Endothelial cell of umbilical vein (primary cell): ENCODE data around the gene CARD10. TPM values are rescaled to one million over a fixed set of nuclear protein-coding genes. Genes with fewer than 3 reads are reported as not detected.

Source experiments
- polyA plus RNA-seq, 4 experiments: library from polyadenylated mRNA; depleted of rRNA in 3 of 4; stranded (reverse) in 3 of 4; unstranded in 1 of 4; fragments of >200 nt; gene quantifications; 2 replicates each; pipeline versions ENCODE4 v1.2.1 to v1.2.3, GENCODE V29; 2011 to 2012; ENCODE audit warnings: missing spikeins in 1 of 4
- total RNA-seq: library from RNA; stranded (reverse); gene quantifications from 2 replicates; pipeline ENCODE4 v1.2.3, GENCODE V29; 2021

The CARD10 gene
- total and polyA plus RNA-seq, 2 donors (not counting 3 experiments of a cell fraction or from before 2014, with no cell fraction given): 36.1 to 39.5 TPM

Other genes starting within 250 kb of the CARD10 start
- gene CYTH4, start 236.9 kb downstream of the CARD10 start, total RNA-seq: not detected in 2 replicates
- gene CYTH4, start 236.9 kb downstream of the CARD10 start, polyA plus RNA-seq: 0.06 and 0.29 TPM in 2 replicates
- 1.3 and 1.4 TPM in 2 replicates for gene ELFN2, start 91.9 kb downstream of the CARD10 start, total RNA-seq
- 0.33 and 0.41 TPM in 2 replicates for gene ELFN2, start 91.9 kb downstream of the CARD10 start, polyA plus RNA-seq
- 188 and 197 TPM in 2 replicates for gene MFNG, start 33.0 kb downstream of the CARD10 start, total RNA-seq
- 257 and 379 TPM in 2 replicates for gene MFNG, start 33.0 kb downstream of the CARD10 start, polyA plus RNA-seq
- gene CDC42EP1, start 41.1 kb upstream of the CARD10 start, total RNA-seq: 141 and 146 TPM in 2 replicates
- gene CDC42EP1, start 41.1 kb upstream of the CARD10 start, polyA plus RNA-seq: 82.2 and 100 TPM in 2 replicates
- gene LGALS2, start 60.7 kb upstream of the CARD10 start, total RNA-seq: not detected in 2 replicates
- gene LGALS2, start 60.7 kb upstream of the CARD10 start, polyA plus RNA-seq: not detected in 2 replicates
- 55.9 and 67.5 TPM in 2 replicates for gene GGA1, start 89.4 kb upstream of the CARD10 start, total RNA-seq
- 54.1 and 75.6 TPM in 2 replicates for gene GGA1, start 89.4 kb upstream of the CARD10 start, polyA plus RNA-seq
- gene SH3BP1, start 120.3 kb upstream of the CARD10 start, total RNA-seq: 2.8 and 4.3 TPM in 2 replicates
- gene SH3BP1, start 120.3 kb upstream of the CARD10 start, polyA plus RNA-seq: 2.3 and 4.2 TPM in 2 replicates
- 14.8 and 18.0 TPM in 2 replicates for gene PDXP, start 139.3 kb upstream of the CARD10 start, total RNA-seq
- 20.0 and 22.6 TPM in 2 replicates for gene PDXP, start 139.3 kb upstream of the CARD10 start, polyA plus RNA-seq
- 2,698 and 3,340 TPM in 2 replicates for gene LGALS1, start 156.2 kb upstream of the CARD10 start, total RNA-seq
- gene LGALS1, start 156.2 kb upstream of the CARD10 start, polyA plus RNA-seq: 13,642 and 14,745 TPM in 2 replicates
- gene NOL12, start 166.9 kb upstream of the CARD10 start, total RNA-seq: 29.1 and 31.5 TPM in 2 replicates
- 22.0 and 23.2 TPM in 2 replicates for gene NOL12, start 166.9 kb upstream of the CARD10 start, polyA plus RNA-seq
- 104 TPM in 2 replicates for gene TRIOBP, start 177.6 kb upstream of the CARD10 start, total RNA-seq
- 53.8 and 60.6 TPM in 2 replicates for gene TRIOBP, start 177.6 kb upstream of the CARD10 start, polyA plus RNA-seq